PC-3 (cell line): ENCODE data around the gene KRTAP10-10.

Source experiments
- EZH2 ChIP-seq: fragments of 300-600 bp; sonication (generic); IDR thresholded peaks from one replicate; pipeline ENCODE4 v1.6.1; 2017; ENCODE audit warnings: antibody characterized with exemption, mild to moderate bottlenecking, low read length; ENCODE audit not compliant: unreplicated experiment
- TF ChIP-seq, protein P1 (sequence below): fragments of 300-600 bp; sonication (generic); conservative IDR thresholded peaks from 2 replicates; pipeline ENCODE4 v1.5.1; 2017; ENCODE audit warnings: antibody characterized with exemption, low read depth, mild to moderate bottlenecking, low read length

DNA sequence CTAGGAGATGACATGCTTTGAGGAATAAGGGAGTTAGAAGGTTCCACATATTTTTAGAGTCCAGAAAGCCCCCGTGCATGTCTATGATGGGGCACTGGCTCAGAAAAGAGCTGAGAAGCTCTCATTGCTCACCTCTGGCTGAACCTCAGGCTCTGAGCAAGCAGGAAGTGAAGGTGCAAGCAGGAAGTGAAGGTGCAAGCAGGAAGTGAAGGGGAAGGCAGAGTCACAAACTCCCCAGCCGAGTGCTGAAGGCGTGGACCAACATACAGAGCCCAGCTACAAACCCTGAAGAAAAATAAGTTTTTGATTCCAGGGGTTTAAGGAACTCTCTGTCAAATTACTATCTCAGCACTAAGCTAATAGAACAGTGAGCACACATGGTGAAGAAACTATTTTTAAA lies 18.2 kb upstream of the KRTAP10-10 start:
- TF ChIP-seq, protein P1, sequence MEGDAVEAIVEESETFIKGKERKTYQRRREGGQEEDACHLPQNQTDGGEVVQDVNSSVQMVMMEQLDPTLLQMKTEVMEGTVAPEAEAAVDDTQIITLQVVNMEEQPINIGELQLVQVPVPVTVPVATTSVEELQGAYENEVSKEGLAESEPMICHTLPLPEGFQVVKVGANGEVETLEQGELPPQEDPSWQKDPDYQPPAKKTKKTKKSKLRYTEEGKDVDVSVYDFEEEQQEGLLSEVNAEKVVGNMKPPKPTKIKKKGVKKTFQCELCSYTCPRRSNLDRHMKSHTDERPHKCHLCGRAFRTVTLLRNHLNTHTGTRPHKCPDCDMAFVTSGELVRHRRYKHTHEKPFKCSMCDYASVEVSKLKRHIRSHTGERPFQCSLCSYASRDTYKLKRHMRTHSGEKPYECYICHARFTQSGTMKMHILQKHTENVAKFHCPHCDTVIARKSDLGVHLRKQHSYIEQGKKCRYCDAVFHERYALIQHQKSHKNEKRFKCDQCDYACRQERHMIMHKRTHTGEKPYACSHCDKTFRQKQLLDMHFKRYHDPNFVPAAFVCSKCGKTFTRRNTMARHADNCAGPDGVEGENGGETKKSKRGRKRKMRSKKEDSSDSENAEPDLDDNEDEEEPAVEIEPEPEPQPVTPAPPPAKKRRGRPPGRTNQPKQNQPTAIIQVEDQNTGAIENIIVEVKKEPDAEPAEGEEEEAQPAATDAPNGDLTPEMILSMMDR, result no peak
- no peak for TF ChIP-seq EZH2
